ENCODE measurements around the gene JHY.
A peak's percentile ranks its signal among the peaks of the same experiment; 100 is the strongest.

Gene JHY

DNA sequence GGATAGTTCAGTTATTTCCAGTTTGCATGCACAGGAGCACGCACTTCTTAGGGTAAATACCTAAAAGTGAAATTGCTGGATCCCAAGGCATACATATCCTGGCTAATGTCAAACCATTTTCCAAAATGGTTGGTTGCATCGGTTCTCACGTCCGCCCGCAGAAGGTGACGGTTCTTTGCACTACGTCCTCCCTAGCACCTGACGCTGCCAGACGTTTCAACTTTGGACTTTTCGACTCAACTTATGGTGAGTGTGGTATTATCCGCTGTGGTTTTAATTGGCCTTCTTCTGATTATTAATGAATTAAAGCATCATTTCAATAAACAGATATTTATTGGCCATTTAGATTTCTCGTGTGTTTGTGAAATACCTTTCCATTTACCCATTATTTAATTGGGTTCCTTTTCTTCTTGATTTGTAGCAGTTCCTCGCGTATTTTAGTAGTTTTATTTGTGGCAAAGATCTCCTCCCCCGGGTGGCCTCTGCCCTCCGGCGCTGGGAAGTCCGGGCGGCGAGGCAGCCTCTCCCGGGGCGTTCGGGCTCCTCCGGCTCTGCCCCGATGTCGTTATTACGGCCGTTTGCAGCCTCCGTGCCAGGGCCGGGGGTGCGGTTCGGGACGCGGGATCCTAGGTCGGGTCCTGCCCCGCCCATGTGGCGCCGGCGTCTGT lies at the start of gene JHY:
Gene JHY, plus strand, starts transcription at position 571 of the 668 bp plus-strand sequence. CDS start 3,091 bp downstream, outside the sequence.
- peaks cover 26% of the 10 kb centered on the region for H3K27me3 Mint-ChIP-seq
- H3K4me1 Mint-ChIP-seq = peaks cover 12% of the 10 kb centered on the region
- H3K9me3 Mint-ChIP-seq = no peaks in the 10 kb centered on the region
- H3K27ac Mint-ChIP-seq = peak within 1 kb of the TSS; percentile 53
- peak within 1 kb of the TSS; percentile 71 for H3K4me3 Mint-ChIP-seq
- DNase-seq = no peak
- CTCF ChIA-PET = interaction anchor here (0.9 kb wide), 1 partner anchor 28 kb away, joined by 3 read pairs; no protein-coding TSS in a partner anchor
- H3K36me3 Mint-ChIP-seq = no peaks in the 10 kb centered on the region

DNA sequence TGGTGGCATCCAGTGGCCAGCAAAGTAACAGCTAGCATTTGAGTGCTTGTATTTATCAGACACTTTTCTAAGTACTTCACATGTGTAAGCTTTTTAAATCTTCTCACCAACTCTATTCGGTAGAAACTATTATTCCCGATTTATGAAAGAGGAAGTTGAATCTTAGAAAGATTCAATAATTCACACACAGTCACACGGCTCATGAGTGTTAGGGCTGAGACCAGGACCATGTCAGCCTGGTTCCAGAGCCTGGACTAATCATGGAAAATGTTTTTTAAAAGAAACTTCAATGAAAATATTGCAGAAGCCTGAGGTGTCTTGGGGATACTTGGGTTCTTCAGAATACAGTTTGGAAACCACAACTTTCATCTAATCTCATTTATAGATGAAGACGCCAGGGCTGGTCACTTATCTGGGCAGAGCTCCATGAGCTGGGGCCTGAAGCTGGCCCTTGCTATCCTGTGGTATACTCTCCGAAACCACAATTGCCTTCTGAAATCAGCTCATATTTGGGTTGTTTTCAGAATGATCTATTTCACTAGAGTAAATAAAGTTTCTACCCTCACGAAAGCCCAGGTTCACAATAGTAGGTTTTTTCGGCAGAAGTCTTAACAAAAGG lies 48.6 kb upstream of the JHY start:
- no peak for DNase-seq
- H3K27me3 Mint-ChIP-seq = peaks cover 20% of the 10 kb centered on the region
- no peaks in the 10 kb centered on the region for H3K9me3 Mint-ChIP-seq
- peaks cover 9% of the 10 kb centered on the region for H3K4me1 Mint-ChIP-seq
- CTCF ChIA-PET = interaction anchor here (0.7 to 3.5 kb wide), 3 partner anchors 11 to 253 kb away, joined by 3 to 13 read pairs (median 4); no protein-coding TSS in a partner anchor
- no peaks in the 10 kb centered on the region for H3K36me3 Mint-ChIP-seq
- no peak overlapping the region for H3K4me3 Mint-ChIP-seq
- H3K27ac Mint-ChIP-seq = no peak overlapping the region

DNA sequence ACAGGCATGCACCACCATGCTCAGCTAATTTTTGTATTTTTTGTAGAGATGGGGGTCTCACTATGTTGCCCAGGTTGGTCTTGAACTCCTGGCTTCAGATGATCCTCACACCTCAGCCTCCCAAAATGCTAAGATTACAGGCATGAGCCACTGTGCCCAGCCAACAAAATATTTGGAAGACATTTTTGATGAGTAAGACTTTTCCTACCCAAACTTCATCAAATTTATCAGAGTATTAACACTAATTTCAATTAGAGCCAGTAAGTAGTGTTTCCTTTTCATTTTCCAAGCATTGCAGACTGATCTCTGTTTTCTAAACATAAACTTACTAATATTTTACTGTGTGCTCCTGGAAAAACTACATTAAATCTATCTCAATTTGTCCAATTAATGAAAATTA lies 45.6 kb upstream of the JHY start:
- peaks cover 3% of the 10 kb centered on the region for H3K9me3 Mint-ChIP-seq
- no peak overlapping the region for H3K27ac Mint-ChIP-seq
- CTCF ChIA-PET = interaction anchor here (0.9 to 1.0 kb wide), 2 partner anchors 8 to 17 kb away, joined by 3 to 4 read pairs; no protein-coding TSS in a partner anchor
- no peak for DNase-seq
- no peak overlapping the region for H3K4me3 Mint-ChIP-seq
- H3K36me3 Mint-ChIP-seq = peaks cover 4% of the 10 kb centered on the region
- peaks cover 13% of the 10 kb centered on the region for H3K4me1 Mint-ChIP-seq
- peaks cover 12% of the 10 kb centered on the region for H3K27me3 Mint-ChIP-seq

DNA sequence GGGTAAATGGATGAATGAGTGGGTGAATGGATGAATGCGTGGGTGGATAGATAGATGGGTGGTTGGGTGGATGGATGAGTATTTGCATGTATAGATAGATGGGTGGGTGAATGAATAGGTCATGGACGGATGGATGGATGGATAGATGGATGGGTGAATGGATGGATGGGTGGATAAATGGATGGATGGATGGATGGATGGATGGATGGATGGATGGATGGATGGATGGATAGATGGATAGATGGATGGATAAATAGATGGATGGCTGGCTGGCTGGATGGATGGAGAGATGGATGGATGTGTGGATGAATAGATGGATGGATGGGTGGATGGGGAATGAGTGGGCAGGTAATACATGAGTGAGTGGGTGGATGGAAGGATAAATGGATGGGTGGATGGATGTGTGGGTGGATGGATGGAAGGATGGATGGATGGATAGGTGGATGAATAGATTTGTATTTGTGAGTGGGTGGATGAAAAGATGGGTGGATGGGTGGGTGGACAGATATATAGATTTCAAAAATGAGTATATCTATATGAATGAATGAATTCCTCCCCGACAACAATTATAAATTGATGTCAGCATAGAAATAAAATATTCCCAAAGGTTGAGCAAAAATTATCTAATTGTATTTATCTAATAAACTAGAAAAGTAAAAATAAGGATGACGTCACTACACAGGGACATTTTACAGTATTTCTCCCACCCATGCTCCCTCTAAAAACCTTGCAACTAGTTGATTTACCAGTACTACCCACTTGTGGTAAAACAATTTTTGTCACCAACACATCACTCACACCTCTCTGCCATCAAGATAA lies 44.8 kb upstream of the JHY start:
- Mint-ChIP-seq H3K4me1 (peaks cover 16% of the 10 kb centered on the region), H3K27ac (no peak overlapping the region), H3K4me3 (no peak overlapping the region), H3K9me3 (peaks cover 4% of the 10 kb centered on the region), H3K27me3 (peaks cover 12% of the 10 kb centered on the region), H3K36me3 (peaks cover 4% of the 10 kb centered on the region)
- DNase-seq = no peak
- CTCF ChIA-PET = interaction anchor here (1.2 kb wide), 1 partner anchor 14 kb away, joined by 3 read pairs; no protein-coding TSS in a partner anchor

DNA sequence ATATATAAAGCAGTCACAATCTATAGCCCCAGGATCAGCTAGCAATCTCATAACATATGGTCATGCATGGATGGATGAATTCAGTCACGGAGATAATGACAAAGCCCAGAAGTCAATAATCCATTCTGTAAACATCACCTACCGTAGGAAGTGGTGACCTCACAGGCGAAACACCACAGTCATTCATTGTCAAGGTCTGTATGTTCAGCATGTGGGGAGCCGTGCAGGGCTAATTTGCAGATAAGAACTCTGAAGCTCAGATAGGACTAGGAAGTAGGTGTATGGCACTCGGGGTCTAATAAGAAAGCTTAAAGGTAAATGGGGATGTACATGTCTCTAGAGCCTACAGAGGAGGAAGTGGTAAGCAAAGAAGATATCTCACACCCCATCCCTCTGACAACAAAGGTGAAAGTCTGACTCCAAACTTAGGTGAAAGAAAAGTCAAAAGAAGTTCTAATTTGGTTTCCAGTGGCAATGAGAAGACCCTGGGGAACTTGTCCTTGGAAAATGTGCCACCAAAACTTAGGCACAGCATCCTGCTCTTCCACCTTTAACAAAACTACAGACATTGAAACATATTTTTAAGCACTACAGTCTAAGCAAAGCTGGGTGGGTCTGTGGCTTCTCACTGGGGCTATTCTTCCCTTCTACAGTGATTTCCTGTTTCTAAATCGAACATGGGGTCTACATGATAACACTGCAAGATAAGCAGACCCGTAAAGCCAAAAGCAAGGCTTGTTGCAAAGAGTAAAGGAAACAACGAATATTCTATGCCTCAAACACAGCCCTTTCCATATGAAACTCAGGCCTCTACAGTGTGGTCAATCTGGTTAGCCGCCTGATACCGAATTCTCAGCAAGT lies 39.0 kb upstream of the JHY start:
- Mint-ChIP-seq H3K27me3 (no peaks in the 10 kb centered on the region), H3K4me1 (peaks cover 36% of the 10 kb centered on the region)
- DNase-seq = peak; percentile 60

DNA sequence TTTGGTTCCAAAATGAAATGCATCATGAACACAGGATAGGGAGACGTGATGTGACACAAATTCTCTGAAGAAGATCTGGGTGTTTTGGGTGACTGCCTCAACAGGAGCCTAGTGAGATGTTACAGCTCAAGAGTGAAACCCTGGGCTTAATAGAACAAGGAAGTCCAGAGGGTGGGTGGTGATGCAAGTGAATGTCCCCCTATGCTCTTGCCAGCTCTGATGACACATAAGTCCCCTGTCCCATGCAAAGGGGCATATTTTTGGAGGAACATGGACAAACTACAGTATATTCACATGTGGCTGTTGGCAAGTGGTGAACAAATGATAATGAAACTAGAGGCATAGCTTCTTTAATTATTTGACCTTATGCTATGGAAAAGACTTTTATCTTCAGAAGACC lies 35.1 kb upstream of the JHY start:
- Mint-ChIP-seq H3K27me3 (no peaks in the 10 kb centered on the region), H3K9me3 (no peaks in the 10 kb centered on the region), H3K4me3 (no peak overlapping the region), H3K27ac (no peak overlapping the region), H3K4me1 (peaks cover 48% of the 10 kb centered on the region), H3K36me3 (peaks cover 6% of the 10 kb centered on the region)
- CTCF ChIA-PET = interaction anchor here (1.0 to 1.9 kb wide), 2 partner anchors 51 to 176 kb away, joined by 3 to 6 read pairs; no protein-coding TSS in a partner anchor
- DNase-seq = no peak

More for the DNA sequence above, 39.0 kb upstream of the JHY start:
- Mint-ChIP-seq H3K27ac (peak overlapping the region; percentile 89), H3K4me3 (peak overlapping the region; percentile 11), H3K36me3 (peaks cover 10% of the 10 kb centered on the region), H3K9me3 (peaks cover 4% of the 10 kb centered on the region)
- CTCF ChIA-PET = interaction anchor here (0.5 to 1.8 kb wide), 8 partner anchors 9 to 29 kb away, joined by 3 to 10 read pairs (median 6); no protein-coding TSS in a partner anchor

- CTCF ChIA-PET = interaction anchor here (0.7 to 1.9 kb wide), 3 partner anchors 13 to 175 kb away, joined by 3 to 6 read pairs (median 3); no protein-coding TSS in a partner anchor
- peaks cover 46% of the 10 kb centered on the region for H3K4me1 Mint-ChIP-seq
Measured at GRCh38 chr11:122848186-122848585, 34.4 kb upstream of the JHY start.

DNA sequence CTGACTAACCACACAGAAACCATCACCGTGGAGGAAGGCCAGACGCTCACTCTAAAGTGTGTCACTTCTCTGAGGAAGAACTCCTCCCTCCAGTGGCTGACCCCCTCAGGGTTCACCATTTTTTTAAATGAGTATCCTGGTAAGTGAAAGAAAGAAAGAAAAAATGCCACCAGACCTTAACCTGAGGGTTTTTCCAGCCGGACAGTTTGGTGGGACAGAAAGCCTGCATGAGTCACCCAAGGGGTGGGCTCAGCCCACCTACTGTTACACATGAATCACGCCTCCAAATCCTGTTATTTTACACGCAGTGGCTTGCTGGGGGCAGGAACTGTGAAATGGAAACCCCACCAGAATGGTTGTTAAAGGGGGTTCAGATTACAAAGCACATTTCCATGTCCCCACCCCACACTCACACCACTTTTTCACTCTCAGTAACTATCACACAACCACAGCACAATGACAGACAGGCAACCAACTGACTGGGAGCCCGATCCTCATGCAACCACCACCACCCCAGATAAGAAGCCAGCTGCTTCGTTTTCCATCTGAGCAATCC lies 32.4 kb upstream of the JHY start:
- CTCF ChIA-PET = interaction anchor here (2.9 to 8.1 kb wide), 3 partner anchors 13 to 172 kb away, joined by 26 to 165 read pairs (median 41); no protein-coding TSS in a partner anchor
- H3K4me1 Mint-ChIP-seq = peaks cover 27% of the 10 kb centered on the region
- peaks cover under 1% of the 10 kb centered on the region for H3K36me3 Mint-ChIP-seq
- H3K9me3 Mint-ChIP-seq = no peaks in the 10 kb centered on the region
- no peak overlapping the region for H3K4me3 Mint-ChIP-seq
- no peak for DNase-seq
- peaks cover 3% of the 10 kb centered on the region for H3K27me3 Mint-ChIP-seq
- H3K27ac Mint-ChIP-seq = no peak overlapping the region

More at GRCh38 chr11:122848186-122848585, 34.4 kb upstream of the JHY start:
- H3K27ac Mint-ChIP-seq = no peak overlapping the region
- no peaks in the 10 kb centered on the region for H3K27me3 Mint-ChIP-seq
- H3K9me3 Mint-ChIP-seq = no peaks in the 10 kb centered on the region
- peaks cover 6% of the 10 kb centered on the region for H3K36me3 Mint-ChIP-seq
- DNase-seq = no peak
- H3K4me3 Mint-ChIP-seq = no peak overlapping the region

DNA sequence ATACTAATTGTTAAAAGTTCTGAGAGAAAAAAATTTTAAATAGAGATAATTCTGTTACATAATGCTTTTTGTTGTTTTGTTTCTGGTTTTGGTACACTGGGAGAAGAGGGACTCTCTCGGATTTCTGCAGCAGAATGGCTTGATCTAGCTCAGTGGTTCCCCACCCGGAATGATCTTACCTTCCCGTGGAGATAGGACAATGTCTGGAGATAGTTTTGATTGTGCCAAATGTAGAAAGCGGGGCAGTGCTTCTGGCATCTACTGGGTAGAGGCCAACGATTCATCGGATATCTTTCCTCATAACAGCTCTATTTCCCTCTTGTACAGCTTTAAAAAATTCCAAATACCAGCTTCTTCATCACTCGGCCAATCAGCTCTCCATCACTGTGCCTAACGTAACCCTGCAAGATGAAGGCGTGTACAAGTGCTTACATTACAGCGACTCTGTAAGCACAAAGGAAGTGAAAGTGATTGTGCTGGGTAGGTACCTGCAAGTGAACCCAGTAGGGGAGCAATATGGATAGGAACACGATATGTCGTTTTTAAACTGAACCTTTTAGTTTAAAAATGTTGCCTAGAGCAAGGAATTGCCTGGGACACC lies 31.1 kb upstream of the JHY start:
- DNase-seq = peak; percentile 40
- CTCF ChIA-PET = interaction anchor here (0.6 to 8.1 kb wide), 17 partner anchors 11 to 272 kb away, joined by 3 to 165 read pairs (median 10); partner anchors contain the start of gene CRTAM
- no peaks in the 10 kb centered on the region for H3K9me3 Mint-ChIP-seq
- no peaks in the 10 kb centered on the region for H3K36me3 Mint-ChIP-seq
- H3K27me3 Mint-ChIP-seq = peaks cover 3% of the 10 kb centered on the region
- H3K27ac Mint-ChIP-seq = peak overlapping the region; percentile 81
- H3K4me3 Mint-ChIP-seq = peak overlapping the region; percentile 45
- peaks cover 27% of the 10 kb centered on the region for H3K4me1 Mint-ChIP-seq

DNA sequence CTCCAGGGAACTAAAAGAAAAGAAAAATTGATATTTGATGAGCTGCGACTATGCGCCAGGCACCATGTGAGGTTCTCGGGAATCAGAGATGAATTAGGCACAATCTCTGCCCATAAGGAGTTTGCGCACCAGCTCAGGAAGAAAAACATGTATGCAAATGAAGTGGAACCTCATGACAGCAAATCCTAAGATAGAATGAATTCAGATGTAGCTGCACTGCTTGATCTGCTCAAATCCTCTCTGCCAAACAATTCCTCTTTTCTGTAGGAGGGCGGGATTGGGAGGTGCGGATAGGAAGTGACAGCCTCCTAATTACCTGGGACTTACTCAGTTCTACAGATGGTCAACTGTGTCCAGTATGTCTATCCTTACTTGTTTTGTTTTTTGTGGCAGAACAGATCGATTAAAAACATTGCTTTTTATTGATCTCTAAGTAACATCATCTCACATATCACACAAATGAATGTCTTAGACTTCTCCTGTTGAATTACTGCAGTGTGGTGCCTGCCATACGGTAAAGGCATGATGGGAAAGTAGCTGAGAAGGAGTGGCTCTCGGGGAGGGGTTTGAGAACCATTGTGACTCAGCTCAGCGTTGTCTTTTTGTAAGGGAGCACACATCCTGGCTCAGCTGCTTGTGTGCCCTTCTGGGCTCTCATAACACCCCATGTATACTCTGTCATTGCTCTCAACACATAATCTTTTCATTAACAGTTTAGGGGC lies 30.3 kb upstream of the JHY start:
- H3K36me3 Mint-ChIP-seq = no peaks in the 10 kb centered on the region
- H3K9me3 Mint-ChIP-seq = no peaks in the 10 kb centered on the region
- peaks cover 31% of the 10 kb centered on the region for H3K4me1 Mint-ChIP-seq
- peak overlapping the region; percentile 45 for H3K4me3 Mint-ChIP-seq
- peak overlapping the region; percentile 81 for H3K27ac Mint-ChIP-seq
- peak; percentile 30 for DNase-seq
- H3K27me3 Mint-ChIP-seq = peaks cover 3% of the 10 kb centered on the region
- CTCF ChIA-PET = interaction anchor here (0.6 to 8.1 kb wide), 30 partner anchors 9 to 1587 kb away, joined by 3 to 165 read pairs (median 6); partner anchors contain the start of gene CRTAM

GRCh38 chr11:122852796-122853160 lies 29.8 kb upstream of the JHY start:
- CTCF ChIA-PET = interaction anchor here (0.6 to 8.1 kb wide), 30 partner anchors 10 to 1588 kb away, joined by 3 to 165 read pairs (median 8); no protein-coding TSS in a partner anchor
- Mint-ChIP-seq H3K27ac (peak overlapping the region; percentile 81), H3K4me3 (no peak overlapping the region), H3K27me3 (peaks cover 5% of the 10 kb centered on the region), H3K9me3 (no peaks in the 10 kb centered on the region), H3K4me1 (peaks cover 31% of the 10 kb centered on the region), H3K36me3 (no peaks in the 10 kb centered on the region)
- no peak for DNase-seq

- no peak for DNase-seq
- Mint-ChIP-seq H3K27ac (no peak overlapping the region), H3K9me3 (no peaks in the 10 kb centered on the region), H3K27me3 (peaks cover 10% of the 10 kb centered on the region), H3K4me1 (peaks cover 31% of the 10 kb centered on the region), H3K36me3 (no peaks in the 10 kb centered on the region), H3K4me3 (no peak overlapping the region)
- CTCF ChIA-PET = interaction anchor here (0.9 to 8.1 kb wide), 34 partner anchors 9 to 274 kb away, joined by 3 to 165 read pairs (median 7); partner anchors contain the start of genes CRTAM, HSPA8 and JHY
Measured at GRCh38 chr11:122853261-122853660, 29.3 kb upstream of the JHY start.

Data from activated naive CD4-positive, alpha-beta T cell treated with anti-CD3 and anti-CD28 coated beads, Interleukin-2, amount 10 ng/mL, durations not matched to agents 7 days and 5 days (primary cell).